ENCODE results near the gene INSRR.

The INSRR gene

DNA sequence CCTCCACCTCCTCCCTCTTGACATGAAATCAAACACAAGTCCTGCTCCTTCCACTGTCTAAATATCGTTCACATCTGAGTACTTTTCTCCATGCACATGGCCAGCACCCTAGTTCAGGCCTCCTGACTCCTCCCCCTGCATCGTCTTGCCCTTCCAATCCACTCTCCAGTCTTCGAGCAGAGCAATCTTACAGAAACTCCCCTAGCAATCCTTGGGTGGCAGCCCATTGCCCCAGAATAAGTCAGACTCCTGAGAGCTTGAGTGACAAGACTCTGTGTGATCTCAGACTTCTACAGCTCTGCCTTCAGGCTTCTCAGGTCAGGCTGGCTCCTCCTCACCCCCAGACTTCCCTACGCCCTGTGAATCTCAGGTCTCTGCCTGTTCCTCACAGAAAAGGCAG lies 47.7 kb downstream of the INSRR start:
- no peak overlapping the region for H3K4me3 ChIP-seq (replicated peaks; ENCODE audit: low read depth, low read length)
- DNase-seq (ENCODE audit: extremely low read depth, insufficient read length), result no peak
- no peaks in the 10 kb centered on the region for H3K36me3 ChIP-seq (ENCODE audit: control insufficient read depth, insufficient read depth, low read length)
- H3K27me3 ChIP-seq (replicated peaks; ENCODE audit: control insufficient read depth, insufficient read depth, low read length), result no peaks in the 10 kb centered on the region; the same call in 1 of the 2 replicates
- TF ChIP-seq, protein P1, sequence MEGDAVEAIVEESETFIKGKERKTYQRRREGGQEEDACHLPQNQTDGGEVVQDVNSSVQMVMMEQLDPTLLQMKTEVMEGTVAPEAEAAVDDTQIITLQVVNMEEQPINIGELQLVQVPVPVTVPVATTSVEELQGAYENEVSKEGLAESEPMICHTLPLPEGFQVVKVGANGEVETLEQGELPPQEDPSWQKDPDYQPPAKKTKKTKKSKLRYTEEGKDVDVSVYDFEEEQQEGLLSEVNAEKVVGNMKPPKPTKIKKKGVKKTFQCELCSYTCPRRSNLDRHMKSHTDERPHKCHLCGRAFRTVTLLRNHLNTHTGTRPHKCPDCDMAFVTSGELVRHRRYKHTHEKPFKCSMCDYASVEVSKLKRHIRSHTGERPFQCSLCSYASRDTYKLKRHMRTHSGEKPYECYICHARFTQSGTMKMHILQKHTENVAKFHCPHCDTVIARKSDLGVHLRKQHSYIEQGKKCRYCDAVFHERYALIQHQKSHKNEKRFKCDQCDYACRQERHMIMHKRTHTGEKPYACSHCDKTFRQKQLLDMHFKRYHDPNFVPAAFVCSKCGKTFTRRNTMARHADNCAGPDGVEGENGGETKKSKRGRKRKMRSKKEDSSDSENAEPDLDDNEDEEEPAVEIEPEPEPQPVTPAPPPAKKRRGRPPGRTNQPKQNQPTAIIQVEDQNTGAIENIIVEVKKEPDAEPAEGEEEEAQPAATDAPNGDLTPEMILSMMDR (IDR thresholded peaks at IDR 0.05; ENCODE audit: insufficient read depth, low read length, poor library complexity, severe bottlenecking), result no peak

DNA sequence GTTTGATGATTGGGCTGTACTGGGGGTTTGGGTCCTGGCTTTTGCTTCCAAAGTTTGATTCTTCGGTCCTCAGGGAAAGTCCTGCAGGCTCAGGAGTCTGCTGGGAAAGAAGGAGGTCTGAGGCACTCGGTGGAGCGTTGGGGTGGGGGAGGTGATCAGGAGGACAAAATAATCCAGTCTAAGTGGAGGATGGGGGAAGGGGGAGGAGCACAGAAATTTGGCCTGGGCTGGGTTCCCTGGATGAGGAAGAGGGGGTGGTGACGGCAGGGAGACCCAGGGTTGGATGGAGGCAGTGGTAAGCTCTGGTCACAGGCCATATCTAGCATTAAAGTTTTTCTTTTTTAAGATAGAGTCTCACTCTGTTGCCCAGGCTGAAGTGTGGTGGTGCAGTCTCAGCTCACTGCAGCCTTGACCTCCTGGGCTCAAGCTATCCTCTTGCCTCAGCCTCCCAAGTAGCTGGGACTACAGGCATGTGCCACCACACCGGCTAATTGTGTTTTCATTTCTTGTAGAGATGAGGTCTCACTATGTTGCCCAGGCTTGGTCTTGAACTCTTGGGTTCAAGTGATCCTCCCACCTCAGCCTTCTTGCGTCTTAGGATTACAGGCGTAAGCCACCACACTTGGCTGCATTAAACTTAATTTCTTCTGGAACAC lies 49.1 kb downstream of the INSRR start:
- Histone ChIP-seq H3K27me3 (replicated peaks; ENCODE audit: control insufficient read depth, insufficient read depth, low read length) (no peaks in the 10 kb centered on the region; the same call in 1 of the 2 replicates), H3K36me3 (ENCODE audit: control insufficient read depth, insufficient read depth, low read length) (no peaks in the 10 kb centered on the region; the same call in 1 of the 2 replicates), H3K4me3 (replicated peaks; ENCODE audit: low read depth, low read length) (no peak overlapping the region)
- TF ChIP-seq, protein P1 (IDR thresholded peaks at IDR 0.05; ENCODE audit: insufficient read depth, low read length, poor library complexity, severe bottlenecking), result no peak
- no peak for DNase-seq (ENCODE audit: extremely low read depth, insufficient read length)

DNA sequence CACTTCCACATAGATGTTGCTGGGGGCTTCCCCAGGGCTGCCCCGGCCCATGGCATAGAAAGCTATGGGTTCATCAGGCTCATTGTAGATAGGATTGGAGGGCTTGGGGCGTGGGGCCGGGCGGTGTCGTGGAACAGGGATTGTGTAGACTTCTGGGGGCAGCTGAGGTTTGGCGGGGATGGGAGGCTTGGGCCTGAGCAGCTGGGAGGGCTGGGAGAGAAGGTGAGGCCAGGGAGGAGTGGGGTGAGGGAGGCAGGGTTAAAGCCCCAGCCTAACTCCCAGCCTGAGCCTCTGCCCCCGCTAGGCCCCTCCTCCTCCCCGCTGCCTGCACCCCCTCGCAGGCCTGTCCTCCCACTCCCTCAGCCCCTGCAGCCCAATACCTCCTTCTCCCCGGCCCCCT lies 49.6 kb downstream of the INSRR start:
- DNase-seq (ENCODE audit: extremely low read depth, insufficient read length), result no peak
- TF ChIP-seq, protein P1 (IDR thresholded peaks at IDR 0.05; ENCODE audit: insufficient read depth, low read length, poor library complexity, severe bottlenecking), result no peak
- no peaks in the 10 kb centered on the region; the same call in 1 of the 2 replicates for H3K36me3 ChIP-seq (ENCODE audit: control insufficient read depth, insufficient read depth, low read length)
- no peak overlapping the region for H3K4me3 ChIP-seq (replicated peaks; ENCODE audit: low read depth, low read length)
- H3K27me3 ChIP-seq (replicated peaks; ENCODE audit: control insufficient read depth, insufficient read depth, low read length), result no peaks in the 10 kb centered on the region; the same call in 1 of the 2 replicates

DNA sequence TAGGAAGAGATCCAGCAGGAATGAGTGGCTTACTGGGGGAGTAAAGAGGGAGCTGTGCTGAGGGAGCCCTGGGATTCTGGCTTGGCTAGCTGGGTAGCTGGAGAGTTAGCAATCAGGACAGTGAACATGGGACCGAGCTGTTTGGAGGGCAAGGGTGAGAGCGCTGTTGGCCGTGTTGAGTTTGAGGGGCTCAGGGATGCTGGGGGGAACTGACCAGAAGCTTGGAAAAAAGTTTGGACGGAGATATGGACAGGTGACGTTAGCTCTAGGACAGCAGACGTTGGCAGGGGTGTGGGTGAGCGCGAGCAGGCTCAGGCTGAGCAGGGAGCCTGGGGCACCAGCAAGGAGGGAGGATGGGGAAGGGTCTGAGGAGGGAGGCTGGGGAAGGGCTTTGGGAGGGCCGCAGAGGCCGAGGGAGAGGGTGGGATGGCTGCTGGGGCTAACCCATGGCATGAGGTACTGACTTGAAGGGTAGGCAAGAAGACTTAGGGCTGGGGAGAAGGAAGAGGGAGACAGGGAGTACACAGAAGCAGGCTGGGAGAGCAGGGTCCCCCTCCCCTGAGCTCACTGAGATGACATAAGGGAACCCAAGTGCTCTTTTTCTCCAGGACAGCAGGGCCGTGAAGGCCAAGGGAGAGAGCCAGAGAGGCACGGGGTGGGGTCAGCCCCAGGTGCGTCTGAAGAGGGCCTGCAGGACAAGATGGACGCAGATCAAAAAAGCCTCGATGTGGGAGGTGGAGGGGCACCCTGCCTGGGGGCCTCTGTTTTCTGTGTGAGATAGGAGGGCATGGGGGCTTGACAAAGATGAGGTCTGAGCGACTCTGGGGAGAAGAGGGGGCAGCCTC lies 50.5 kb downstream of the INSRR start:
- H3K4me3 ChIP-seq (replicated peaks; ENCODE audit: low read depth, low read length), result no peak overlapping the region
- DNase-seq (ENCODE audit: extremely low read depth, insufficient read length), result no peak
- TF ChIP-seq, protein P1 (IDR thresholded peaks at IDR 0.05; ENCODE audit: insufficient read depth, low read length, poor library complexity, severe bottlenecking), result no peak
- H3K36me3 ChIP-seq (ENCODE audit: control insufficient read depth, insufficient read depth, low read length), result no peaks in the 10 kb centered on the region; the same call in 1 of the 2 replicates
- no peaks in the 10 kb centered on the region; the same call in 1 of the 2 replicates for H3K27me3 ChIP-seq (replicated peaks; ENCODE audit: control insufficient read depth, insufficient read depth, low read length)

- H3K4me3 ChIP-seq (replicated peaks; ENCODE audit: low read depth, low read length), result no peak overlapping the region
- TF ChIP-seq, protein P1 (IDR thresholded peaks at IDR 0.05; ENCODE audit: insufficient read depth, low read length, poor library complexity, severe bottlenecking), result no peak
- no peaks in the 10 kb centered on the region; the same call in 1 of the 2 replicates for H3K27me3 ChIP-seq (replicated peaks; ENCODE audit: control insufficient read depth, insufficient read depth, low read length)
- no peak for DNase-seq (ENCODE audit: extremely low read depth, insufficient read length)
- no peaks in the 10 kb centered on the region; the same call in 1 of the 2 replicates for H3K36me3 ChIP-seq (ENCODE audit: control insufficient read depth, insufficient read depth, low read length)
These were observed 51.3 kb downstream of the INSRR start for GRCh38 chr1:156807627-156808026.

All from GM06990 (cell line).